Transverse colon (tissue), 4 donors: ENCODE data around the gene DPP10. TPM values are rescaled to one million over a fixed set of nuclear protein-coding genes. Genes with fewer than 3 reads are reported as not detected.

Source experiments
- DNase-seq: peaks from one replicate; pipeline ENCODE4 v3.0.0-alpha.2; 2019
- H3K27ac ChIP-seq, 4 donors: fragments of 200-600 bp; sonication (generic); 2 replicates each; pipeline ENCODE4 v1.5.1; 2016 to 2018; ENCODE audit warnings: inconsistent platforms in 4 of 4
- H3K27me3 ChIP-seq: fragments of 200-600 bp; sonication (generic); 2 replicates; pipeline ENCODE4 v1.5.1; 2017; ENCODE audit warnings: inconsistent platforms
- H3K36me3 ChIP-seq, 4 donors: fragments of 200-600 bp; sonication (generic); 2 replicates each; pipeline ENCODE4 v1.5.1; 2017 to 2019; ENCODE audit warnings: inconsistent platforms in 4 of 4
- H3K4me1 ChIP-seq, 4 donors: fragments of 200-600 bp; sonication (generic); 2 replicates each; pipeline ENCODE4 v1.5.1; 2017 to 2020; ENCODE audit warnings: inconsistent platforms in 4 of 4
- H3K4me3 ChIP-seq, 4 donors: fragments of 200-600 bp; sonication (generic); 1 replicate in 1 of 4; 2 replicates in 3 of 4; pipeline versions ENCODE4 v1.5.1 to v1.6.1; 2017 to 2019; ENCODE audit warnings: inconsistent platforms in 4 of 4
- H3K9me3 ChIP-seq, 2 donors: fragments of 200-600 bp; sonication (generic); 2 replicates each; pipeline ENCODE4 v1.5.1; 2017 to 2019; ENCODE audit warnings: inconsistent platforms in 2 of 2
- EP300 ChIP-seq: sonication (generic); formaldehyde crosslinking; IDR thresholded peaks from one replicate; pipeline ENCODE4 v1.6.1; 2017; ENCODE audit warnings: antibody characterized with exemption, low read depth
- POLR2A ChIP-seq: fragments of 450-650 bp; IDR thresholded peaks from one replicate; pipeline ENCODE4 v1.6.1; 2016; ENCODE audit warnings: antibody characterized with exemption, mild to moderate bottlenecking, moderate library complexity
- POLR2AphosphoS5 ChIP-seq, 3 donors: sonication (generic); formaldehyde crosslinking; IDR thresholded peaks; one replicate each; pipeline ENCODE4 v1.6.1; 2016; ENCODE audit warnings: antibody characterized with exemption in 3 of 3
- WGBS, 2 donors: methylation state at CpG; one replicate each; pipeline ENCODE4 v1.1.5; 2018; ENCODE audit warnings: low coverage in 1 of 2; 5-methylcytosine and 5-hydroxymethylcytosine counted together
- in situ Hi-C, 4 donors: fragments of 200-750 bp; cut with MboI; loops; one replicate each; pipeline versions ENCODE4 v1.15.0 to v1.15.1; 2017; ENCODE audit warnings: low sequenced_read_pairs in 3 of 4, low pct_ligation_motif_present in 1 of 4, low pct_unique_long_range_greater_than_20kb in 1 of 4
- intact Hi-C: fragments of 100-400 bp; cut with DNase I; formaldehyde crosslinking; loops from one replicate; pipeline ENCODE4 v1.15.1; 2023; ENCODE audit warnings: low total_unique reads
- total RNA-seq, 4 donors: library from RNA; depleted of rRNA; stranded (reverse); fragments of >200 nt; gene quantifications; one replicate each; pipeline ENCODE4 v1.1.0, GENCODE V29; 2016
- TF ChIP-seq, protein P1 (sequence below), 5 experiments: fragments of 200-600 bp in 3 of 5; fragments of 450-650 bp in 2 of 5; sonication (generic) in 3 of 5; IDR thresholded peaks; 1 replicate in 2 of 5; 2 replicates in 3 of 5; pipeline ENCODE4 v1.5.1; 2016 to 2017; ENCODE audit warnings: antibody characterized with exemption in 5 of 5, inconsistent platforms in 3 of 5, mild to moderate bottlenecking in 2 of 5, moderate library complexity in 1 of 5

The DPP10 gene
- total RNA-seq, 4 donors from 2014 or later = 3.4 to 8.4 (median 7.0) TPM

GRCh38 chr2:114553027-114553426, 110.6 kb downstream of the DPP10 start:
- TF ChIP-seq EP300 (no peak), POLR2A (no peak), POLR2AphosphoS5 (IDR thresholded peaks at IDR 0.05) (no peak)
- TF ChIP-seq, protein P1, sequence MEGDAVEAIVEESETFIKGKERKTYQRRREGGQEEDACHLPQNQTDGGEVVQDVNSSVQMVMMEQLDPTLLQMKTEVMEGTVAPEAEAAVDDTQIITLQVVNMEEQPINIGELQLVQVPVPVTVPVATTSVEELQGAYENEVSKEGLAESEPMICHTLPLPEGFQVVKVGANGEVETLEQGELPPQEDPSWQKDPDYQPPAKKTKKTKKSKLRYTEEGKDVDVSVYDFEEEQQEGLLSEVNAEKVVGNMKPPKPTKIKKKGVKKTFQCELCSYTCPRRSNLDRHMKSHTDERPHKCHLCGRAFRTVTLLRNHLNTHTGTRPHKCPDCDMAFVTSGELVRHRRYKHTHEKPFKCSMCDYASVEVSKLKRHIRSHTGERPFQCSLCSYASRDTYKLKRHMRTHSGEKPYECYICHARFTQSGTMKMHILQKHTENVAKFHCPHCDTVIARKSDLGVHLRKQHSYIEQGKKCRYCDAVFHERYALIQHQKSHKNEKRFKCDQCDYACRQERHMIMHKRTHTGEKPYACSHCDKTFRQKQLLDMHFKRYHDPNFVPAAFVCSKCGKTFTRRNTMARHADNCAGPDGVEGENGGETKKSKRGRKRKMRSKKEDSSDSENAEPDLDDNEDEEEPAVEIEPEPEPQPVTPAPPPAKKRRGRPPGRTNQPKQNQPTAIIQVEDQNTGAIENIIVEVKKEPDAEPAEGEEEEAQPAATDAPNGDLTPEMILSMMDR (IDR thresholded peaks at IDR 0.05) = no peak
- intact Hi-C loops = no loop called here
- 55 to 71% methylated on average over 5 of the region's 5 CpGs for WGBS, 2 donors

DNA sequence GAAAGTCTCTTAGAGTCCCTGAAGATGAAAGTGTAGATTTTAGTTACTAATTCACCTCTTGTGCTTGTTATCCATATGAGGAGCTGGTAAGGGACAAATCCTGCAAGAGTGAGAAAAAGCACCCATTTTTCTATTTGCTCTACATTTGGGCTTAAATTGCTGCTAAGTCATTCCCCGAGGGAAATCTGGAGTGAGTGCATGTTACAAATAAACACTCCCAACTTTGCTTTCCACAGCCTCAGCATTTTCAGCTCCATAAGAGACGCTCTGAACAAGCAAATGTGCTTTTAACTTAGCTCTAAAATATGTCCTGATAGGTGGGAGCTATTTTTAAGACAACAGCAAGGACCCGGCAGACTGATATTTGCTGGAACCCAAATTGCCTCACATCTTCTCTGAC, 126.7 kb downstream of the DPP10 start:
- intact Hi-C loops = no loop called here

More at GRCh38 chr2:114553027-114553426, 110.6 kb downstream of the DPP10 start:
- no peaks in the 10 kb centered on the region for H3K36me3 ChIP-seq
- H3K9me3 ChIP-seq = no peaks in the 10 kb centered on the region
- H3K4me1 ChIP-seq = peaks cover 0 to 6% (median 5%) of the 10 kb centered on the region in 4 donors
- H3K27me3 ChIP-seq = no peaks in the 10 kb centered on the region
- DNase-seq = no peak
- in situ Hi-C loops = loop anchor here in 3 of 4 donors (10.0 kb wide), 2 partner anchors 578 to 588 kb away; no protein-coding TSS in a partner anchor
- no peak overlapping the region for H3K27ac ChIP-seq
- H3K4me3 ChIP-seq = no peak overlapping the region

GRCh38 chr2:114577657-114578056, 135.2 kb downstream of the DPP10 start:
- H3K4me1 ChIP-seq = peaks cover 0 to 9% (median 0%) of the 10 kb centered on the region in 4 donors
- in situ Hi-C loops = no loop called here
- 75 to 80% methylated on average over 2 of the region's 2 CpGs for WGBS, 2 donors
- intact Hi-C loops = no loop called here
- H3K36me3 ChIP-seq = no peaks in the 10 kb centered on the region
- TF ChIP-seq, protein P1 (IDR thresholded peaks at IDR 0.05) = no peak
- no peaks in the 10 kb centered on the region for H3K9me3 ChIP-seq
- H3K27me3 ChIP-seq = no peaks in the 10 kb centered on the region
- no peak overlapping the region for H3K27ac ChIP-seq
- no peak overlapping the region for H3K4me3 ChIP-seq
- no peak for DNase-seq

More for the DNA sequence above, 126.7 kb downstream of the DPP10 start:
- H3K9me3 ChIP-seq = no peaks in the 10 kb centered on the region
- H3K4me1 ChIP-seq = no peaks in the 10 kb centered on the region
- no peaks in the 10 kb centered on the region for H3K36me3 ChIP-seq
- in situ Hi-C loops = no loop called here
- TF ChIP-seq POLR2A (no peak), EP300 (no peak), POLR2AphosphoS5 (IDR thresholded peaks at IDR 0.05) (no peak)
- TF ChIP-seq, protein P1 (IDR thresholded peaks at IDR 0.05) = no peak
- no peak overlapping the region for H3K4me3 ChIP-seq
- 58 to 69% methylated on average over 3 of the region's 3 CpGs for WGBS, 2 donors
- DNase-seq = no peak
- no peak overlapping the region for H3K27ac ChIP-seq
- no peaks in the 10 kb centered on the region for H3K27me3 ChIP-seq

DNA sequence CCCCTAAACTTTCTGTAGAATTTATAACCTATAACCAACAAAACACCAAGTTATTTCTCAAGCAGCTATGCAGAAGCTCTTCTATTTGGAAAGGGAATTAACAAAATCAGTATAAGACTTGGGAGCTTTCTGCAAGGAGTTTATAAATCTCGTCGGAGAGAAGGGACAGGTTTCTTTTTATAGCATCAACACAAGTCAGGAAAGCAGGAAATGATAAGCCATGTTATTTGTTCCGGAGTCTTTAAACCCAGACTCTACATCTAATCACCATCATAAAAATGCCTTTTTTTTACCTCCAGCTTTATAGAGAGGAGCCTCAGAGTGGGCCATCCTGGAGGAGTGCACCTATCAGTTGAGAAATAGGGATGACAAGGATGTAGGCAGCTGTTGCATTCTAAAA, 137.1 kb downstream of the DPP10 start:
- 3 to 6% methylated on average over 3 of the region's 3 CpGs for WGBS, 2 donors
- peaks cover 0 to 9% (median 0%) of the 10 kb centered on the region in 4 donors for H3K4me1 ChIP-seq
- intact Hi-C loops (no loop called here), in situ Hi-C loops (no loop called here)
- H3K9me3 ChIP-seq = no peaks in the 10 kb centered on the region
- no peak overlapping the region for H3K4me3 ChIP-seq
- H3K27me3 ChIP-seq = no peaks in the 10 kb centered on the region
- H3K36me3 ChIP-seq = no peaks in the 10 kb centered on the region
- DNase-seq = no peak
- TF ChIP-seq, protein P1 (IDR thresholded peaks at IDR 0.05) = no peak
- TF ChIP-seq POLR2A (no peak), EP300 (no peak), POLR2AphosphoS5 (IDR thresholded peaks at IDR 0.05) (no peak)
- H3K27ac ChIP-seq = no peak overlapping the region
